HFFc6 (cell line): ENCODE measurements around the gene ACACB. TPM values are rescaled to one million over a fixed set of nuclear protein-coding genes. Genes with fewer than 3 reads are reported as not detected.

Experiments
- DNase-seq: peaks from one replicate; pipeline ENCODE4 v3.0.0-alpha.2; 2018
- H3K27ac Mint-ChIP-seq: 2 replicates; pipeline ENCODE4 v1.8.0; 2020; ENCODE audit warnings: mild to moderate bottlenecking, mixed read lengths
- H3K27me3 Mint-ChIP-seq: 2 replicates; pipeline ENCODE4 v1.8.0; 2021; ENCODE audit warnings: mild to moderate bottlenecking, moderate library complexity, mixed read lengths; ENCODE audit not compliant: insufficient read depth
- H3K36me3 Mint-ChIP-seq: 2 replicates; pipeline ENCODE4 v1.8.0; 2021; ENCODE audit warnings: low read depth, mixed read lengths
- H3K4me1 Mint-ChIP-seq: 2 replicates; pipeline ENCODE4 v1.8.0; 2020; ENCODE audit warnings: low read depth, mixed read lengths
- H3K4me3 Mint-ChIP-seq: 2 replicates; pipeline ENCODE4 v1.8.0; 2020; ENCODE audit warnings: mild to moderate bottlenecking, moderate library complexity, mixed read lengths
- H3K9me3 Mint-ChIP-seq: 2 replicates; pipeline ENCODE4 v1.8.0; 2020; ENCODE audit warnings: mild to moderate bottlenecking, mixed read lengths
- CTCF ChIP-seq: fragments of 200-600 bp; sonication (generic); IDR thresholded peaks from 2 replicates; pipeline ENCODE4 v1.5.0; 2021; ENCODE audit warnings: antibody characterized with exemption, mild to moderate bottlenecking
- long read RNA-seq: library from polyadenylated mRNA; unstranded; transcript quantifications from one replicate; pipeline ENCODE4 v2.0.0, GENCODE V29; 2019
- total RNA-seq, 6 experiments: library from RNA; stranded (reverse); fragmentation: NEBNext Ultra II Directional; extraction: Animal tissue kit (Norgen Biotek cat#: 25700); gene quantifications; 2 replicates in 1 of 6; 3 replicates in 5 of 6; pipeline ENCODE4 v1.2.3, GENCODE V29; 2021

The ACACB gene
- total RNA-seq = 1 to 10 TPM; 1.0 to 2.1 (median 1.3) TPM
- long read RNA-seq = 0 reads

- Mint-ChIP-seq H3K27ac (no peak within 1 kb of the TSS), H3K9me3 (no peaks in the 10 kb centered on the region), H3K36me3 (no peaks in the 10 kb centered on the region), H3K4me3 (no peak within 1 kb of the TSS), H3K4me1 (peaks cover 18% of the 10 kb centered on the region), H3K27me3 (peaks cover 4% of the 10 kb centered on the region)
- no peak for DNase-seq
- no peak for TF ChIP-seq CTCF
Measured at GRCh38 chr12:109115758-109116610, at the start of gene ACACB. ACACB (plus strand) TSS chr12:109116587; CDS start chr12:109139406, 22,819 bp downstream.

- Mint-ChIP-seq H3K4me3 (no peak overlapping the region), H3K27ac (no peak overlapping the region)
Measured at GRCh38 chr12:109069307-109070271, 46.8 kb upstream of the ACACB start.

GRCh38 chr12:109074866-109075265 is 41.5 kb upstream of the ACACB start:
- no peak overlapping the region for H3K4me3 Mint-ChIP-seq
- H3K27me3 Mint-ChIP-seq = no peaks in the 10 kb centered on the region
- DNase-seq = no peak
- no peak for TF ChIP-seq CTCF
- peaks cover 18% of the 10 kb centered on the region for H3K36me3 Mint-ChIP-seq
- no peaks in the 10 kb centered on the region for H3K4me1 Mint-ChIP-seq
- H3K9me3 Mint-ChIP-seq = no peaks in the 10 kb centered on the region
- H3K27ac Mint-ChIP-seq = no peak overlapping the region

More at GRCh38 chr12:109069307-109070271, 46.8 kb upstream of the ACACB start:
- Mint-ChIP-seq H3K27me3 (peaks cover 2% of the 10 kb centered on the region; the same call in 1 of the 2 replicates), H3K4me1 (no peaks in the 10 kb centered on the region), H3K36me3 (peaks cover 9% of the 10 kb centered on the region), H3K9me3 (no peaks in the 10 kb centered on the region)
- no peak for DNase-seq
- no peak for TF ChIP-seq CTCF

GRCh38 chr12:109082751-109083150 is 33.6 kb upstream of the ACACB start:
- Mint-ChIP-seq H3K27me3 (no peaks in the 10 kb centered on the region; the same call in 1 of the 2 replicates), H3K36me3 (peaks cover 10% of the 10 kb centered on the region), H3K4me1 (no peaks in the 10 kb centered on the region), H3K9me3 (no peaks in the 10 kb centered on the region), H3K27ac (no peak overlapping the region), H3K4me3 (no peak overlapping the region)
- TF ChIP-seq CTCF = no peak
- no peak for DNase-seq

- peaks cover 10% of the 10 kb centered on the region for H3K36me3 Mint-ChIP-seq
- no peak for TF ChIP-seq CTCF
- no peak for DNase-seq
- no peaks in the 10 kb centered on the region; the same call in 1 of the 2 replicates for H3K27me3 Mint-ChIP-seq
- H3K4me3 Mint-ChIP-seq = no peak overlapping the region
- no peak overlapping the region for H3K27ac Mint-ChIP-seq
- H3K9me3 Mint-ChIP-seq = no peaks in the 10 kb centered on the region
- H3K4me1 Mint-ChIP-seq = peaks cover 8% of the 10 kb centered on the region
Measured at GRCh38 chr12:109084425-109084824, 32.0 kb upstream of the ACACB start.
